ENCODE results near the gene GDI1. TPM values are rescaled to one million over a fixed set of nuclear protein-coding genes. Genes with fewer than 3 reads are reported as not detected.

Gene GDI1
- total and polyA plus RNA-seq, 9 of the 15 experiments (the other 6 are each of a cell fraction or from before 2014, with no cell fraction given), result 0.97 to 82.6 (median 37.5) TPM

Small RNA genes within 50 kb of the gene (microRNA-seq; reads per million reads assigned to microRNA genes)
- 0.36 reads per million for gene MIR6858 (ENCODE audit: borderline microRNAs expressed)

Small RNA genes within 50 kb of the gene (small RNA-seq; reads per million reads assigned to genes)
- gene MIR6858 (not detected), gene SNORA70 (not detected)

Other genes starting within 250 kb of the GDI1 start
Only the 7 nearest of the 21 such genes appear.
- gene RPL10, start 38.8 kb upstream of the GDI1 start, total RNA-seq (2014; rRNA removed), result 4,111 and 4,705 TPM in 2 replicates
- gene RPL10, start 38.8 kb upstream of the GDI1 start, total RNA-seq (2014; rRNA removed; fragmentation: Illumina TruSeq; extraction: Trizol), result 3,682 and 4,010 TPM in 2 replicates
- 3,735 and 3,774 TPM in 2 replicates for gene RPL10, start 38.8 kb upstream of the GDI1 start, total RNA-seq (2015; rRNA removed; fragmentation: Illumina TruSeq; extraction: Trizol)
- 4,299 and 4,408 TPM in 2 replicates for gene RPL10, start 38.8 kb upstream of the GDI1 start, total RNA-seq (2021)
- 5,297 and 6,545 TPM in 2 replicates for gene RPL10, start 38.8 kb upstream of the GDI1 start, polyA plus RNA-seq (2011; rRNA removed)
- 6,119 and 7,432 TPM in 2 replicates for gene RPL10, start 38.8 kb upstream of the GDI1 start, polyA plus RNA-seq (2014; fragmentation: Illumina TruSeq; extraction: Trizol)
- 1,000 to 10,000 TPM; 5,014 to 7,600 TPM for gene RPL10, start 38.8 kb upstream of the GDI1 start, polyA plus RNA-seq (2014; fragmentation: Nextera tagmentation; extraction: Ambion mirVana)
- gene RPL10, start 38.8 kb upstream of the GDI1 start, polyA plus RNA-seq (2014; rRNA removed), result 6,193 and 7,323 TPM in 2 replicates
- 12.4 and 16.4 TPM in 2 replicates for gene DNASE1L1, start 27.9 kb upstream of the GDI1 start, total RNA-seq (2014; rRNA removed)
- 5.7 and 5.9 TPM in 2 replicates for gene DNASE1L1, start 27.9 kb upstream of the GDI1 start, total RNA-seq (2014; rRNA removed; fragmentation: Illumina TruSeq; extraction: Trizol)
- gene DNASE1L1, start 27.9 kb upstream of the GDI1 start, total RNA-seq (2015; rRNA removed; fragmentation: Illumina TruSeq; extraction: Trizol), result 4.9 and 5.5 TPM in 2 replicates
- gene DNASE1L1, start 27.9 kb upstream of the GDI1 start, total RNA-seq (2021), result 10.9 and 11.2 TPM in 2 replicates
- gene DNASE1L1, start 27.9 kb upstream of the GDI1 start, polyA plus RNA-seq (2011; rRNA removed), result 12.6 and 14.8 TPM in 2 replicates
- gene DNASE1L1, start 27.9 kb upstream of the GDI1 start, polyA plus RNA-seq (2014; fragmentation: Illumina TruSeq; extraction: Trizol), result 7.9 and 12.9 TPM in 2 replicates
- under 1 TPM; 0.73 to 0.74 TPM for gene DNASE1L1, start 27.9 kb upstream of the GDI1 start, polyA plus RNA-seq (2014; fragmentation: Nextera tagmentation; extraction: Ambion mirVana)
- gene DNASE1L1, start 27.9 kb upstream of the GDI1 start, polyA plus RNA-seq (2014; rRNA removed), result 11.6 and 16.4 TPM in 2 replicates
- gene TAFAZZIN, start 25.6 kb upstream of the GDI1 start, total RNA-seq (2014; rRNA removed), result 20.2 and 33.7 TPM in 2 replicates
- 10.7 and 11.3 TPM in 2 replicates for gene TAFAZZIN, start 25.6 kb upstream of the GDI1 start, total RNA-seq (2014; rRNA removed; fragmentation: Illumina TruSeq; extraction: Trizol)
- gene TAFAZZIN, start 25.6 kb upstream of the GDI1 start, total RNA-seq (2015; rRNA removed; fragmentation: Illumina TruSeq; extraction: Trizol), result 15.6 and 17.1 TPM in 2 replicates
- 29.6 and 32.2 TPM in 2 replicates for gene TAFAZZIN, start 25.6 kb upstream of the GDI1 start, total RNA-seq (2021)
- gene TAFAZZIN, start 25.6 kb upstream of the GDI1 start, polyA plus RNA-seq (2011; rRNA removed), result 24.0 and 39.6 TPM in 2 replicates
- 20.2 and 25.0 TPM in 2 replicates for gene TAFAZZIN, start 25.6 kb upstream of the GDI1 start, polyA plus RNA-seq (2014; fragmentation: Illumina TruSeq; extraction: Trizol)
- under 1 TPM; 0.49 to 0.64 TPM for gene TAFAZZIN, start 25.6 kb upstream of the GDI1 start, polyA plus RNA-seq (2014; fragmentation: Nextera tagmentation; extraction: Ambion mirVana)
- gene TAFAZZIN, start 25.6 kb upstream of the GDI1 start, polyA plus RNA-seq (2014; rRNA removed), result 33.6 and 40.7 TPM in 2 replicates
- 52.9 and 56.2 TPM in 2 replicates for gene ATP6AP1, start 8.5 kb upstream of the GDI1 start, total RNA-seq (2014; rRNA removed)
- 26.5 and 30.1 TPM in 2 replicates for gene ATP6AP1, start 8.5 kb upstream of the GDI1 start, total RNA-seq (2014; rRNA removed; fragmentation: Illumina TruSeq; extraction: Trizol)
- 47.3 and 50.0 TPM in 2 replicates for gene ATP6AP1, start 8.5 kb upstream of the GDI1 start, total RNA-seq (2015; rRNA removed; fragmentation: Illumina TruSeq; extraction: Trizol)
- gene ATP6AP1, start 8.5 kb upstream of the GDI1 start, total RNA-seq (2021), result 75.6 and 81.4 TPM in 2 replicates
- 60.7 and 93.2 TPM in 2 replicates for gene ATP6AP1, start 8.5 kb upstream of the GDI1 start, polyA plus RNA-seq (2011; rRNA removed)
- 90.5 and 100 TPM in 2 replicates for gene ATP6AP1, start 8.5 kb upstream of the GDI1 start, polyA plus RNA-seq (2014; fragmentation: Illumina TruSeq; extraction: Trizol)
- 10 to 100 TPM in 1 of 2 experiments, 1 to 10 TPM in 1; 8.3 to 12.3 TPM for gene ATP6AP1, start 8.5 kb upstream of the GDI1 start, polyA plus RNA-seq (2014; fragmentation: Nextera tagmentation; extraction: Ambion mirVana)
- 67.1 and 72.0 TPM in 2 replicates for gene ATP6AP1, start 8.5 kb upstream of the GDI1 start, polyA plus RNA-seq (2014; rRNA removed)
- 73.7 and 74.9 TPM in 2 replicates for gene FAM50A, start 7.0 kb downstream of the GDI1 start, total RNA-seq (2014; rRNA removed)
- gene FAM50A, start 7.0 kb downstream of the GDI1 start, total RNA-seq (2014; rRNA removed; fragmentation: Illumina TruSeq; extraction: Trizol), result 41.6 and 52.9 TPM in 2 replicates
- 65.7 and 67.3 TPM in 2 replicates for gene FAM50A, start 7.0 kb downstream of the GDI1 start, total RNA-seq (2015; rRNA removed; fragmentation: Illumina TruSeq; extraction: Trizol)
- gene FAM50A, start 7.0 kb downstream of the GDI1 start, total RNA-seq (2021), result 56.6 and 65.2 TPM in 2 replicates
- 73.7 and 76.9 TPM in 2 replicates for gene FAM50A, start 7.0 kb downstream of the GDI1 start, polyA plus RNA-seq (2011; rRNA removed)
- gene FAM50A, start 7.0 kb downstream of the GDI1 start, polyA plus RNA-seq (2014; fragmentation: Illumina TruSeq; extraction: Trizol), result 73.3 and 77.1 TPM in 2 replicates
- gene FAM50A, start 7.0 kb downstream of the GDI1 start, polyA plus RNA-seq (2014; fragmentation: Nextera tagmentation; extraction: Ambion mirVana), result 1 to 10 TPM; 4.4 to 5.5 TPM
- 105 and 114 TPM in 2 replicates for gene FAM50A, start 7.0 kb downstream of the GDI1 start, polyA plus RNA-seq (2014; rRNA removed)
- 3.5 and 3.8 TPM in 2 replicates for gene PLXNA3, start 21.1 kb downstream of the GDI1 start, total RNA-seq (2014; rRNA removed)
- gene PLXNA3, start 21.1 kb downstream of the GDI1 start, total RNA-seq (2014; rRNA removed; fragmentation: Illumina TruSeq; extraction: Trizol), result 4.5 and 6.8 TPM in 2 replicates
- gene PLXNA3, start 21.1 kb downstream of the GDI1 start, total RNA-seq (2015; rRNA removed; fragmentation: Illumina TruSeq; extraction: Trizol), result 7.5 and 9.5 TPM in 2 replicates
- gene PLXNA3, start 21.1 kb downstream of the GDI1 start, total RNA-seq (2021), result 26.5 and 47.8 TPM in 2 replicates
- 13.3 and 30.4 TPM in 2 replicates for gene PLXNA3, start 21.1 kb downstream of the GDI1 start, polyA plus RNA-seq (2011; rRNA removed)
- gene PLXNA3, start 21.1 kb downstream of the GDI1 start, polyA plus RNA-seq (2014; fragmentation: Illumina TruSeq; extraction: Trizol), result 21.9 and 27.5 TPM in 2 replicates
- gene PLXNA3, start 21.1 kb downstream of the GDI1 start, polyA plus RNA-seq (2014; fragmentation: Nextera tagmentation; extraction: Ambion mirVana), result under 1 TPM; 0.32 to 0.42 TPM
- 20.1 and 21.5 TPM in 2 replicates for gene PLXNA3, start 21.1 kb downstream of the GDI1 start, polyA plus RNA-seq (2014; rRNA removed)
- gene LAGE3, start 42.1 kb downstream of the GDI1 start, total RNA-seq (2014; rRNA removed), result 125 and 144 TPM in 2 replicates
- 21.0 and 29.7 TPM in 2 replicates for gene LAGE3, start 42.1 kb downstream of the GDI1 start, total RNA-seq (2014; rRNA removed; fragmentation: Illumina TruSeq; extraction: Trizol)
- gene LAGE3, start 42.1 kb downstream of the GDI1 start, total RNA-seq (2015; rRNA removed; fragmentation: Illumina TruSeq; extraction: Trizol), result 44.0 and 45.4 TPM in 2 replicates
- gene LAGE3, start 42.1 kb downstream of the GDI1 start, total RNA-seq (2021), result 116 and 120 TPM in 2 replicates
- 35.8 and 45.0 TPM in 2 replicates for gene LAGE3, start 42.1 kb downstream of the GDI1 start, polyA plus RNA-seq (2011; rRNA removed)
- 29.2 and 51.8 TPM in 2 replicates for gene LAGE3, start 42.1 kb downstream of the GDI1 start, polyA plus RNA-seq (2014; fragmentation: Illumina TruSeq; extraction: Trizol)
- 10 to 100 TPM; 28.2 to 31.1 TPM for gene LAGE3, start 42.1 kb downstream of the GDI1 start, polyA plus RNA-seq (2014; fragmentation: Nextera tagmentation; extraction: Ambion mirVana)
- 91.3 and 105 TPM in 2 replicates for gene LAGE3, start 42.1 kb downstream of the GDI1 start, polyA plus RNA-seq (2014; rRNA removed)